ENCODE measurements around the gene MEF2B.
"Not testable (repeated sequence)": the region's sequence is repeated elsewhere in the genome, so short reads cannot be mapped to it uniquely, and the experiment has no call there.

Gene MEF2B

DNA sequence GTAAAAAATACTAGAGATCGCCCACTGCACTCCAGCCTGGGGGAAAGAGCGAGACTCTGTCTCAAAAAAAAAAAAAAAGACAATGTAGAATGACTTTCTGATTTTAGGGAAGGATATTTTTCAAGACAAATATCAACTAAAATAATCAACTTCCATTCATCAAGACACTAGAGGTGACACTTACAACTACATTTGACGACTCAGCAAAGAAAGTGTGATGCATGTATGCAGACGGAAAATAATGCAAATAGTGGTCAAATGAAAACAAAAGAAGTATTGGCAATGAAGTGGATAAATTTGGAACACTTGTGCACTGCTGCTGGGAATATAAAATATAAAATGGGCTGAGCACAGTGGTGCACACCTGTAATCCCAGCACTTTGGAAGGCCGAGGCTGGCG, 44.0 kb downstream of the MEF2B start:
- no peak for DNase-seq (ENCODE audit: low spot score)

- DNase-seq (ENCODE audit: low spot score), result no peak
Measured at GRCh38 chr19:19123386-19123785, 46.7 kb downstream of the MEF2B start.

DNA sequence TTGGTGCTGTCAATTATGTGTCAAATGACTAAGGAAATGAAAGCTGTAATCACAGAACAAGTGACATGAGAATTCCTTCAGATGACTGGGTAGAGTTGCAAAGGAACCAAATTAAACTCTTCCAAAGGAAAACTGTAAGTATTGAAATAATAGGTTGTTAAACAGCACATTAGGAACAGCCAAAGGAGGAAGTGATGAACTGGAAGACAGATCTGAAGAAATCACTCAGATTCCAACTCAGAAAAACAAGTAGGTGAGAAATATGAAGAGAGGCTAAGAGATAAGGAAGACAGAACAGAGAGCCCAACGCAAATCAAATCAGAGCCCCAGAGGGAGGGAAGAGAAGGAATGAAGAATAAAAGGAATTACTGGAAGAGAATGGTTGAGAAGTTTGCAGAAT, 47.2 kb downstream of the MEF2B start:
- no peak for DNase-seq (ENCODE audit: low spot score)

- DNase-seq (ENCODE audit: low spot score), result no peak
Measured at GRCh38 chr19:19121371-19121770, 48.7 kb downstream of the MEF2B start.

GRCh38 chr19:19120308-19121231, 49.5 kb downstream of the MEF2B start:
- DNase-seq (ENCODE audit: low spot score), result no peak

- DNase-seq (ENCODE audit: low spot score), result no peak
Measured at GRCh38 chr19:19119325-19120237, 50.5 kb downstream of the MEF2B start.

DNA sequence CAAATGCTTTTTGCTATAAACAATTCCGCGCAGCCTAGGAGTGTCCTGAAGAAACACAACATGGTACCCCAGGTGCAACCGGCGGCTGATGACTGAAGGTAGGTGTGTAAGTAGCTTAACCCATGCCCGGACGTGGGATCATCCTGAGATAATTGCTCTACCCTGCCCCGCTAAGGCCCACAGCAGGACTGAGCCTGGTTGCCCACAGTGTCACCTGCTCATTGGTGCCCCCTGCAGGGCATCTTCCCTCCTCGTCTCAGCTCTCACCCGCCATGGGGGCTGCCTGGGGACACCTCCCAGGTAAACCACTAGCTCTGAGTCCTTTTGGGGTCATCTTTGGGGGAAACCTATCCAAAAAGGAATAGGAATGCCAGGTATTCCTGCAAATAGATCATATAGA, 54.1 kb downstream of the MEF2B start:
- no peak for DNase-seq (ENCODE audit: low spot score)

GRCh38 chr19:19113040-19113626, 56.9 kb downstream of the MEF2B start:
- DNase-seq (ENCODE audit: low spot score), result no peak

GRCh38 chr19:19111967-19112580, 58.0 kb downstream of the MEF2B start:
- DNase-seq (ENCODE audit: low spot score), result no peak

DNA sequence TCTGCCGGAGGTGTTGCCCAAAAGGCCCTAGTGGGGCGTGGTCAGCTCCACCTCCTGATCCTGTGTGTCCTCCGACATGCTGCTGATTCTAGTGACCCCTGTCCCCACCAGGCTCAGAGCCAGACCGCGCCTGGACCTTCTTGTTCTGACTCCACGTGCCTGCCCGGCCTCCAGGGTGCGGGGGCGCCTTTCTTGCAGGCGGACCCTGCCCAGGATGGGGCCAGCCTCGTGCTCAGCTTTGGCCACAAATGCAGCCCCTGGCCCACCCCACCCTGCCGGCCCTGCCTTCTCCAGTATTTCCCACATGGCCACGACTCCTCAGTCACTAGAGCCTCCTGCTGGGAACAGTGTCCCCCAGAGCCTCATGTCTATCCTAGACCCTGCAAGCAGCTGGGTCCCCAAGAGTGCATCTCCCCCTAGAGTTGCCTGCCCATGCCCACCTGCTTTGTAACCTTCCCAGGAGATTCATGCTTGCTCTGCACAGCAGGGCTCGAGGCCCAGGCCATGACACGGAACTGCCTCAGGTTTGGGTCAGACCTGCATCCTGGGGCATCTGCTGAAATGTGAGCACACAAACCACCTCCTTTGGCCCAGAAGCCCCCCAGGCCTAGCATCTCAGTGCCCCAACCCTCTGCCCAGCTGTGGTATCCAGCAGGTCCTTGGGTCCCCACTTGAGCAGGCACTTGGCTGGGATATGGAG, 58.8 kb downstream of the MEF2B start:
- no peak for DNase-seq (ENCODE audit: low spot score)

GRCh38 chr19:19110410-19111135, 59.5 kb downstream of the MEF2B start:
- no peak for DNase-seq (ENCODE audit: low spot score)

GRCh38 chr19:19109601-19110000, 60.5 kb downstream of the MEF2B start:
- DNase-seq (ENCODE audit: low spot score), result no peak

GRCh38 chr19:19107654-19108053, 62.4 kb downstream of the MEF2B start:
- DNase-seq (ENCODE audit: low spot score), result no peak

DNA sequence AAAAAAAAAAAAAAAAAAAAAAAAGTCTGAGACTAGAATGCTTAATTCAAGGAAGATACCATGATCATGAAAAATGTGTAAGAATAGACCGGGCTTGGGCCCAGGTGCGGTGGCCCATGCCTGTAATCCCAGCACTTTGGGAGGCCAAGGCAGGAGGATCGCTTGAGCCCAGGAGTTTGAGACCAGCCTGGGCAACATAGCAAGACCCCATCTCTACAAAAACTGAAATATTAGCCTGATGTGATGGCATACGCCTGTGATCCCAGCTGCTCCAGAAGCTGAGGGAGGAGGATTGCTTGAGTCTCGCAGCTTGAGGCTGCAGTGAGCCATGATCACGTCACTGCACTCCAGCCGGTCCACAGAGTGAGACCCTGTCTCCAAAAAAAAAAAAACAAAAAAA, 63.1 kb downstream of the MEF2B start:
- DNase-seq (ENCODE audit: low spot score), result not testable (repeated sequence)

GRCh38 chr19:19106056-19106551, 64.0 kb downstream of the MEF2B start:
- no peak for DNase-seq (ENCODE audit: low spot score)

- DNase-seq (ENCODE audit: low spot score), result no peak
Measured at GRCh38 chr19:19105365-19106055, 64.6 kb downstream of the MEF2B start.

DNA sequence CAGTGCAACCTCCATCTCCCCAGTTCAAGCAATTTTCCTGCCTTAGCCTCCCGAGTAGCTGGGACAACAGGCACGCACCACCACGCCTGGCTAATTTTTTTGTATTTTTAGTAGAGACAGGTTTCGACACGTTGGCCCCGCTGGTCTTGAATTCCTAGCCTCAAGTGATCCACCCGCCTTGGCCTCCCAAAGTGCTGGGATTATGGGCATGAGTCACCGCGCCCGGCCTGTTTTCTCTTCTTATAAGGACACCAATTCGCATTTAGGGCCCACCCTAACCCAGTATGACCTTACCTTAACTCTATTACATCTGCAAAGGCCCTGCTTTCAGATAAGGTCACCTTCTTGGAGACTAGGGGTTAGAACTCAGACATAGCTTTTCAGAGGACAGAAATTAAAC, 66.9 kb downstream of the MEF2B start:
- DNase-seq (ENCODE audit: low spot score), result no peak

- not testable (repeated sequence) for DNase-seq (ENCODE audit: low spot score)
Measured at GRCh38 chr19:19102566-19102965, 67.5 kb downstream of the MEF2B start.

- no peak for DNase-seq (ENCODE audit: low spot score)
Measured at GRCh38 chr19:19101540-19101939, 68.5 kb downstream of the MEF2B start.
